GM19395 (cell line): Measurements from ENCODE around the gene OLFM3.
A peak's percentile ranks its signal among the peaks of the same experiment; 100 is the strongest.

Source experiments
- ATAC-seq: cut with Tn5 transposase; IDR thresholded peaks from one replicate; pipeline ENCODE4 v1.9.1; 2021; ENCODE audit warnings: mild to moderate bottlenecking, moderate library complexity; ENCODE audit not compliant: unreplicated experiment

The OLFM3 gene

DNA sequence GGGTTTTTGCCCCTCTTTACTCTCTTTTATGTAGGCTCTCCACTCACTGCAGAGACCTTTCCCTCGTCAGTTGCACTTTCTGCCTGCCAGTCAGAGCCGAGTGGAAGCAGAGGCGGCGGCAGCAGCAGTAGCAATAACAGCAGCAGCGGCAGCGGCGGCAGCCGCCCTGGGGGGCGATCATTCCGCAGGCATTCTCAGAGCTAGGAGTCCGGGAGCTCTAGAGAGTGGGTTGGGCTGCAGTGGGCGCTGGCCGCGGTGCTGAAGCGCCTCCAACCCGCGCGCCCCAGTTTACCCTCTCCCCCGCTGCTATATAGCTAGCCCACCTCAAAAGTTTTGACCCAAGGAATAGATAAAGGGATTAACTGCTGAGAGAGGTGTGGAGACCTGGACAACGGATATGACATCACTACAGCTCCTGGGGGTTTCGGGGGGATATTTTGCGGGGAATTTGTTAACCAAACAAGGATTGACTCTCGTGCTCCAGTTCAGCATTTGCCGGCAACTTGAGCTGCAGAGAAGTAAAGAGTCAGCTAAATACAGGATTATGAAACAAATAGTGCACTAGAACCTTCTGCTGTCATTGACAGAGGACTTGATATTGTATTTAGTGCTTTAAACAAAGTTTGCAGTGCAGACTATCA, at the start of gene OLFM3:
Gene OLFM3 (minus strand): TSS at position 102 of the 641 bp plus-strand sequence.
- ATAC-seq, result no peak

DNA sequence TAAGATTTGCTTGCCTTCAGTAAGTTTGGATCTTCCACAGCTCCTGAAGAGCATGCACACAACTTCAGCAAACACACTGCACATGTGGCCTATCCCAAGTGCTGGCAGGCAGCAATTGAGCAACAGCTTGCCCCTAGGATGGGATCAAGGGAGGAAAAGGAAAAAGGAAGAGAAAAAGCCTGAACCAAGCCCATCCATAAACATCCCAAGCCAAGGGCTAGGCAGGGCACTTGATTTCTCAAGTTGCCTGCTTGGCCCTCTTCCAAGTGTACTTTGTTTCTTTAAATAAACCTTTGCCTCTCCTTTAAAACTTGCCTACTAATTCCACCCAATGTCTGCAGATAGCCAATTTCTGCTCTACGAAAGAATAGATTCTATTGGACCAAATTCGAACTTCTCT, 49.0 kb upstream of the OLFM3 start:
- ATAC-seq, result no peak

DNA sequence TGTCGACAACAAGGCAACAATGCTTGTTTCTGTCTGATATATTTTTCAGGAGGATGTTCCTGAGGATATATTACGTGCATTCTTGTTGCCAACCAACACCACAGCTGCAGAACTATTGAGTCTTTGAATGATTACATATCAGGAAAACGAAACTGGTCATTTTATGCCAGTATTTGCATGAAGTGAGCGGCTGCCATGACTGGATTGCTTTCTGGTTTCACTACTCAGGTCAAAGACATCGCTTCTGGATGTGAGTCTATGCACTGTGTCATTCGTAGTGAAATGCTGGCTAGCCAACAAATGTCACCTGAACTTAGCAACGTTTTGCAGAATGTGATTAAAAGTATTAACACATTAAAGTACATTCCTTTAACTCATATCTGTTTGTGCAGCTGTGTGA, 35.8 kb upstream of the OLFM3 start:
- peak; percentile 75 for ATAC-seq

DNA sequence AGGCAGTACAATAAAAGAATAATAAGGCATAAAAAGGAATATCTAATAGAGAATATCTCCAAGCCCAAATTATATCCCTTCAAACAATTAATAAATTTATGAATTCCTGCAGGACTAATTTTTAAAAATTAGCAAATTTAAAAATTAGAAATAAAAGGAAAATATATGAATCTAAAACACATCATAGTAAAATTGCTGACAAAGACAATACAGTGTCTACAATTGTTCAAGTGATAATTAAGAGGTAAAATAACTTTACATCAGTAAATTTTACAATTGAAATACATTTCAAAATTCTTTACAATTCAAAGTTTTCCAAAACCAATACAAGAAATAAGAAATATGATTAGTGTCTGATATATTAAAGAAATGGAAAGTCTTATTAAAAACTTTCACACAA, 22.8 kb upstream of the OLFM3 start:
- ATAC-seq, result no peak

DNA sequence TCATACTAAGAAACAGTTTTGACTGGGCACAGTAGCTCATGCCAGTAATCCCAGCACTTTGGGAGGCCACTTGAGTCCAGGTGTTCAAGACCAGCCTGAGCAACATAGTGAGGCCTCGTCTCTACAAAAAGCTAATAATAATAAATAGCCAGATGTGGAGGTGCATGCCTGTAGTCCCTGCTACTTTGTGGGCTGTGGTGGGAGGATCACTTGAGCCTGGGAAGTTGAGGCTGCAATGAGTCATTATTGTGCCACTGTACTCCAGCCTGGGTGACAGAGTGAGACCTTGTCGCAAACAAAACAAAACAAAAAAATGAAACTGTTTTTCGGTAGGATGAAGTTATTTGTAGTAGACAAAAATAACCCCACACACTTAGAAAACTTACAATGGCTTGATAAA, 19.0 kb upstream of the OLFM3 start:
- ATAC-seq, result no peak

DNA sequence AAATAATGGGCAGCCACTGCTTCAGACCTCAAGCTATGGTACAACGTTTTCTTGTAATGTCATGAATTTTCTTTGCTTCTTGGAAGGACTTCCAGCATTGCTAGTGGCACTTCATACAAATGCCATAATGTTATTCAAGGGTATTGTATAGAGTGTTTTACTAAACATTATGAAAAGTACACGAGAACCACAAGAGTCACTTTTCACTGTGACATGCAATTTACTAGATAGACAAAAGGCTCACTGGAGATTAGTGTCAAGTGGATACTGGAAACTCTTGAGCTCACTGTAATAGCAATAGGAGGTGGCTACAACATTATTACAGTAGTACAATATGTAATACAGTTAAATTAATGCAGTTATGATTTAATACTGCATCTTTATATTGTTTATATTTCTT, 5.3 kb upstream of the OLFM3 start:
- ATAC-seq, result no peak

DNA sequence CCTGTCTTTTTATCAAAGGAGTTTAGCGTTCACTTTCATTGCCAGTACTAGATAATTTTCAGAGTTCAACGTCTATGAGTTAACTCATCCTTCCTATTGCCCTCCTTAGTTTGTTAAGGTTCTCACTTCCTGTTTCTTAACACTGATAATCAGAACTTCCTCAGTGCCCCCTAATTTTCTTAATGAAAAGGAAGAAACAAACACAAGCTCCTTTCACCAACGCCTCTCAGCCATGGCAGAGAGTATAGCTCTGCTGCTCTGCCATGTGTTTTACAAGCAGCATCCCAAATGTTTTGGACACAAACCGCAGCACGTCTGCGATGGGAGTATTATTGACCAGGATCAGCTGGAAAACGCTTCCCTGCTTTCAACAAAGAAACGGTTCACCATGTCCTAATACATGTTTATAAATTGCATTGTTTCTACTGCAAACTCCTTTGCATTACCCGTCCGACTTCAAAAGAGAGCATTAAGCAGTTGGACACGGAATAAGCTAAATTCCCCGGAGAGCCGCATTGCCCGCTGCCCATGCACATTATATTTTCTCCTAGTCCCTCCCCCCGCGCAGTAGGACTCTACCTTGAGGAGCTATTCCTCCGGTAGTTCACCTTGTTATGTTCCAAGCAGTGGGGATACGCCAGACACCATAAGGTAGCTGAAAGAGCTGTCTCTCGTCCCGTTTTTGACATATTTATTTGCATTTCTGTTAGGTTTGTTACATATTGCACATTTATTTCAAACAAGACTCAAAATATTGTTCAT, 561 bp downstream of the OLFM3 start:
- no peak for ATAC-seq

DNA sequence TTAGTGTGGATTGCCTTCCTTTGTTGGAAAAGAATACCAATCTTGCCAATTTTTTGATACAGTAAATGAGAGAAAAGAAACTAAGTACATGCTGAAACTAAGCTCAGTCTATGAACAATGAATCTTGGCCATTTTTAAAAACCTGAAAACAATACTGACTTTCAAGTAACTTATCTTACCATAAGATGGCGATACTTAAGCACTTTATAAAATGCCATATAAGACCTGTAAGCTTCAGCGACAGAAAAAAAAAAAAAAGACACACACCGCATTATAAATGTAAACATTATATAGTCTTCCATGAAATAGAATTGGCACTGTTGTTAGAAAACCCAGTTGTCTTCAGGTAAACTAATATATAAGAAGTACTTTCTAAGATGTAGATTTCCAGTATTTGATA, 3.0 kb downstream of the OLFM3 start:
- ATAC-seq, result no peak

DNA sequence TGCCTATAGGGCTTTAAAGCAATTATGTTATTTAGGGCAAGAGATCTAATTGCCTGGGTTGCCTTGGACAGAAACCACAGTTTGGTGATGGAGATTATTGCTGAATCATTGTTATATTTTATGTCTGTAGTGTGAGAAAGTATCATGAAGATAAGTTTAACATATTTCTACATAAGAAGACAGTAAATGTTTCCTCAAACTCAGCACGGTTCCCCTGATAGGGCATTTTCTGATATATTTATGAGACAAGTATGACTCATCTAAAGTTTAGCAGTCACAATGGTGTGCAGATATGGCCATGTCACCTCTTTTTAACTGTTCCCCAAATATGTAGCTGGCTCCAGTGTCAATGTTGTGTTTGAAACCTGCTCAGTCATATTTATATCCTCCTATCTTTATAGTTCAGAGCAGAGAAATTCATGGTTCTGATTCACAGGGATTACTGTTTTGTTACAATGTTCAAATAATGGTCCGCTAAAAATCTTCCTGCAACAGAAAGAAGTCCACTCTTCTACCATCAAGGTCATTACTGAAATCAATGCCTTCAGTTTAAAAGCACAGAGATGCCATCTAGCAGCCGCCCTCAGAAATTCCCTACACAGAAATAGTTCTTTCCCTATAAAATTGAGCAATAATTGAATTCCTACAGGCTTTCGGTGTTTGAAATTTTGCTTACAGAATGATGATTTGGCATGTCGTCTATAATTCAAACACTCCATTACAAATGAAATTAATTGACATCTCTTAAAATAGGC, 3.7 kb downstream of the OLFM3 start:
- ATAC-seq, result no peak

DNA sequence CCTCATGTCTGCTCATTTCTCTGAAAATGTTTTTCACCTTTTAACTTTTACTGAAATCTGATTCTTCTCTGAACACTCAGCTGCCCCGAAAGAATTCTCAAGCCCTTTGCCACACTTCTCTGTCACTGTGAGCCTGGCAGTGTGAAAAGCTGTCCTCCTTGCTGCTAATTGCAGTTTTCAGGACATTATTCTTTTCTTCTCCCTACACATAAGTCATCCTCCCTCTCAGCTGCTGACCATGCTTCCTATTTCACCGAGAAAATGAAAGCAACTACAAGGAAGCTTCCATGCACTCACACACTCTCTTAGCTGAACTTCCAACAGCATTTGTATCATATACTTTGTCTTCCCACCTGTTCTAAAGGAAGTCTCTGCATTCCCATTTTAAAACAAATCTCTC, 15.8 kb downstream of the OLFM3 start:
- no peak for ATAC-seq

DNA sequence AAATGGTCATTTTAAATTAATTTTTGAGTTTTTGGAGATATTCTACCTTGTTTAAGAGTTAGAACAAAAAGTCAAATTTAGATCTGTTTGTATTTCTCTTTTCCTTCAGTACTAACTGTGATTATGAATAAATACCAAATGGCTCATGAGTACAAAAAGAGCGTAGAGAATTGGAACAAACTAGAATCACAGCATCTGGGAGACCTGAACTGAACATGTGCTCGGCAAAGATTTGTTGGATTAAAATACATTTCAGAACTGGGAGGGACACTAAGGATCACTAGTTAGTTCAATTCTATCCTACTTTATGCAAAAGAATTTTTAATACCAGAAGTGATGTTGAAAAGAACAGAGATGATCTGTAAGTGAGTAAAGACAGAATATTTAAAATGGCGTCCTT, 19.5 kb downstream of the OLFM3 start:
- no peak for ATAC-seq

DNA sequence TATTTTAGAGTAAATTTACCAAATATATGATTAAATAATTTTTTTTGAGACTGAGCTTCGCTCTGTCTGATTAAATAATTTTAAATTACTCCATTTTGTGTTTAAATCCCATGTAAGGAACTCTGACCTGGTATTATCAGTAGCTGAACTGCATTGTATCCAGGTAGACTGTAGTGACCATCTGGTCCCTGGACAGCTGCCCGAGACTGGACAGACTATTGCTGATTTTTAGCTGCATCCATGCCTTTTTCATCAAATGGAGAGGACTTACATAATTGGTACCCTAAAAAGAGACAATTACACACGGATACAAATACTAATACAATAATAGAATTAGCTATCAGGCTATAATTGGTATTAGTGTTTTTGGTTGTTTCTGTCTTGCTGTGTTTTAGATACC, 20.6 kb downstream of the OLFM3 start:
- ATAC-seq, result no peak

DNA sequence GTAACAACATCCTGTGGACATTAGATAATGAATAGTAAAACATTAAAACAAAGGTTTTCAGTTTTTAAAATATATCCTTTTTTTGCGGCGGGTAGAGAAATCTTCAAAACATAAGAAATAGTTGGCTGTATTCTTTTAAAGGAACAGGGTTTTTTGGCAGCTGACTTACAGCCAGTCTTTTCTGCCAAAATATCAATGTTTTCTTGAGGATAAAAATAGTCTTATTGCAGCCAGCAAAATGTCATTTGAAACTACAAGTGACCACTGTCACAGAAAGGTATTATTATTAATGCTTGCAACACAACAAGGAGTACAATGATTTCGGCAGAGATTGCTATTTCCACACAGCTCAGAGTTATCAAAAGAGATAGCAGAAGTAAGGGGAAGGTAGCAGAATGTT, 21.4 kb downstream of the OLFM3 start:
- no peak for ATAC-seq

DNA sequence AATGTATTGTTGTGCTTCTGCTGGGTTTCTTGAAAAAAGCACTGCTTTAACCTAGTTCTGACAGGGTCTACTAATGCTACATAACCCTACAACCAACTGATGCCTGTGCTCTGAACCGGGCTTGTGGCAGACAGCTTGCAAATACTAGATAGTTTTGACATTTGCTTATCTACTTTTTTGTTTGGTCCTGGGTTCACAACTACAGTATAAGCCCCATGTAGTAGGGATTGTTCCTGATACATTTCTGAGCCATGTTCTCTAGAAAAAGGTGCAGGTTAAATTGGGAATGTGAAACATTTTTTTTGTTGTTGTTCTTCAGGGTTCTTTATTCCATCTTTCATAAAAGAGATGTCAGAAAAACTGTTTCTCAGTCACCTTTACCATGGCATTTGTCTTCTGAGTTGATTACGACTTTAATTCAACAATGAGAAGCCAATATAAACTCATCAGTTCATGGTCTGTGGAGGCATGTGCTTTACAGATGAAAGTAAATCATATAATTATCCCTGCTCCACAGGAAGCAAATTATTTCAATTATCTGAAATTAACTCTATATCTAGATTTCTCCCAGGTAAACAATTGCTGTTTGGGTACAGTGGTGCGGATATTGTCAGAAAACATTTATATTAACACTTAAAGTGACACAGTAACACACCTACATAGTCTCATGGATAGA, 22.0 kb downstream of the OLFM3 start:
- no peak for ATAC-seq

DNA sequence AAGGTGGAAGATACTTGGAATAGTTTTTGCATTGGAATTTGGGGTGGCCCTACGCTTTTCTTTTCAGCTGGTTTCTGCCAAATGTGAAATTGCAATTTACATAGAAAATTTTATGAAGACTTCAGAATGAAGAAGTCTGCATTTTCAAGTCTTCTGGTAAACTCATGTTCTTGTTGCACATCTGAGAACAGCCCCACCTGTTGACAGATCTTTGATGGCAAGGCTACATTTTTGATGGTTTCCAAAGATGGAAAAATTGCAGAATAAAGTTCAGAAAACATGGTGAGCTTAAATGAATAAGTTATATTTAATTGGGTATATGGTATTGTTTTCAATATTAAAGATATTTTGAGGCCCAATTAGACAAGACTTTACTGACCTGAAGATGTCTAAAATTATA, 25.4 kb downstream of the OLFM3 start:
- ATAC-seq, result no peak

DNA sequence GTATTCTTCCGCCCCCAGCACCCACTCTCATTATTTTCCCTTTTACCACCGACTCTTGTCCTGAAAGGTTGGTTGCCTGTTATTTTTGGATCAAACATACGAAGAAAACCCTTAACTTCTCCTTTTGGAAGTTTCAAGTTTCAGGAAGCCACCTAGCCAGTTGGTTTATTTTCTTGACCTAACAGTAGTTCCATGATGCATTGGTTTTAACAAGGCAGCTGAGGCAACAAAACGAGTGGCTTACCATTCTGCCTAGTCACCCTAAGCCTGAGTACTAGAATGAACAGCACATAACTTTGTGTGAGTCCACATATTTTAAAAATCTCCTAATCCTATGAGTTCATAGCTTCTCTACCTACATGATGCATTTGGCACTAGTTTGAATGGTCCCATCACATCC, 28.9 kb downstream of the OLFM3 start:
- ATAC-seq, result no peak

DNA sequence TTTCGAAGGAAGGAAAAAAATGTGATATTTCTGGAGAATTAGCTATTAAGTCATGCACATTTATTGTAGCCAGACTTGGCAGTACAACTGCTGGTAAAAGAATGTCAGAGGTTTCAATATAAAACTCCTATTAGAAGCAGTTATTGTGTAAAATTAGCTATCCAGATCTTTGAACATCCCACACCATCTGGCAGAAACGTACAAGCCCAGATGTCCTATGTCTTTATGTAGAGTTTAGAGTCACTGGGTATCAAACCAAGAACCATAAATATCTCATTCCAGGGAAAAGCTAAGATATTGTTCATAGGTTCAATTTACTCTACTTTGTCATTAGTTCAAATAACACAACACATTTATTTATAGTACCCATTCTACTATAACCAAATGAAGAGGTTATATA, 31.4 kb downstream of the OLFM3 start:
- no peak for ATAC-seq

DNA sequence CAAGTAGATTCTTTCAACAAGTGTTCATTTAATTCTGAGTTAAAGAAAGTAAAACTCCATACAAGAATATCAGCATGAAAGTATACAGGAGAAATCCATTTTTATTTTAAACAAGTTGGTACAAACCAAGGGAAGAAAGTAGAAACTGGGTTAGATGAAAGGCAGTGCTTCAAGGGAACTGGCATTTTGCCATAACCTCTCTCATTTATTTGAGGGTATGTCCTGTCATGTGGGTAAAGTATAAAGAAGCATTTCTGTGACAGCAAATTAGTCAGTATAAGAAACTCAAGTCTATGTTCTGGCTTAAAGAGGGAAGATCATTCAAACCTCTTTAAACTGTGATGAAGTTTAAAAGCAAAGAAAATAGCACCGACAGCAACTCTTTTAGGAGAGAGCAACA, 32.0 kb downstream of the OLFM3 start:
- no peak for ATAC-seq

DNA sequence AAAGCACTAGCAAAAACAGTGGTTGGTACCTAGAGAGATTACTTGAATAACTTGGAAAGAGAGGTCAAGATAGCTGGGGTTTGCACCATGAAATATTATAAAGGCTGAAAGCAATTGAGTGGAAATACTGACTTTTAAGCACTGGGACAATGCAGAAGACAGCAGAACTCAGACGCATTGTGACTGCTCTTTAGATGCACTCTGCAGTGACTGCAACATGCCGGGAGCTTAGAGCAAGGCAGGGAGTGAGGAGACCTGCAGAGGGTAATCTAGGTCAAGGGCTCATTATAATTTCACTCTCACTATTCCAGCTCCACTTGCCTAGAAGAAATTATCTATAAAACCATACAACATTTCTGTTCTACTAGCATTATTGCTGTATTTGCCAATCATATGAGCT, 36.6 kb downstream of the OLFM3 start:
- no peak for ATAC-seq

DNA sequence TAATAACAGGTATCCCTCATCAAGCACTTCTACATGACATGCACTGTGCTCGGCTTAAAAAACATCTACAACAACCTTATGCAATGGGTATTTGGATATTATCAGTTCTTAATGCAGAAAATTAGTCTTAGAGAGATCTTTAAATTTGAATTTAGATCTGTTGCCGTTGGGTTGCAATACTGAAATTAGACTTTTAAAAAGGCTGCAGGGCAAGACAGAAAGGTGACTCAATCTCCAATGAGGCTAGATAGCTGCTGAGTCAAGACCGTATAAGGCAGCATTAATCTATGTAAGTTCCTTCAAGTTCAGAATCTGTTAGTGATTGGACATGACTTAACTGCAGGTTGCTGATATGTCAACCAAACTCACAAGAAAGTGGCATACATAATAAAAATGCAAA, 37.3 kb downstream of the OLFM3 start:
- ATAC-seq, result no peak

DNA sequence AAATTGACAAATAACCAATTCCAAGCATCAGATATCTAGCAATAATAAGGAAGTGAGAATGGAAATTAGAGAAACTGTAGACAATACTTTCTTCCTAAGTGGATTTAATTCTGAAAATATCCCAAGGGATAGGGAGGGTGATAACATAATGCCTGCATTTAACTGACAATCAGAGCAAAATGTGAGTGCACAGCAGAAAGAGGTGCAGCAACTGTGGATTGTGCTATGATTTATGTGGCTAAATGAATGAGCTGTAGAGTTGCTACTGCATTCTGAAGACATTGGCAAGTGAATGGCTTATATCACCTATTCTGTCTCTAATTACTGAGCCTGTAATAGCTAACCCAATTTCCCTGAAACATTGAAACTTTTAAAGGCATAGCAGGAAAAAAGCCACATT, 39.0 kb downstream of the OLFM3 start:
- ATAC-seq, result no peak

DNA sequence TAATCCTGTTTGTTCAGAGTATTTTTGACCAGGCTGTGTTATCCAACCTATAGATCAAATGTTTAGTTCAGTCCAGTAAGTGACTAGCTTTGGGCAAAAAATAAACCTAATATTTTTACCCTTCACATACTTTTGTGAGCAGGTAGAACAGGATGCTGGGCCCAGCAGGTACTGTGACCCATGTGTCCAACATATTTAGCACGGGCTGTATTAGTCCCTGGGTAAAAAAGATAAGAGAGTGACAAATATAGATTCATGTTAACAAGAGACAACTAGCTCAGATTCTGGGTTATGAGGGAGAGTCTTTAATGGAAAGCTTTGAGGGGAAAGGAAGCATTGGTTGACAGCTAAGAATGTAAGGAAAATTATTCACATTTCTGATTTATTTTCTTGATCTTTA, 43.1 kb downstream of the OLFM3 start:
- no peak for ATAC-seq
